Choroid plexus epithelial cell (primary cell): ENCODE data around the gene LRRC36.
A peak's percentile ranks its signal among the peaks of the same experiment; 100 is the strongest.

Experiments
- DNase-seq: peaks from one replicate; pipeline ENCODE4 v3.0.0-alpha.2; 2010; ENCODE audit warnings: low read depth
- H3K4me3 ChIP-seq: 2 replicates; pipeline ENCODE4 v1.5.1; 2011; ENCODE audit warnings: low read depth, mild to moderate bottlenecking, control low read depth, low read length, moderate library complexity
- TF ChIP-seq, protein P1 (sequence below): conservative IDR thresholded peaks from 2 replicates; pipeline ENCODE4 v1.5.1; 2011; ENCODE audit warnings: low read depth, mild to moderate bottlenecking, control low read depth, inconsistent platforms, low read length, moderate library complexity

The LRRC36 gene

DNA sequence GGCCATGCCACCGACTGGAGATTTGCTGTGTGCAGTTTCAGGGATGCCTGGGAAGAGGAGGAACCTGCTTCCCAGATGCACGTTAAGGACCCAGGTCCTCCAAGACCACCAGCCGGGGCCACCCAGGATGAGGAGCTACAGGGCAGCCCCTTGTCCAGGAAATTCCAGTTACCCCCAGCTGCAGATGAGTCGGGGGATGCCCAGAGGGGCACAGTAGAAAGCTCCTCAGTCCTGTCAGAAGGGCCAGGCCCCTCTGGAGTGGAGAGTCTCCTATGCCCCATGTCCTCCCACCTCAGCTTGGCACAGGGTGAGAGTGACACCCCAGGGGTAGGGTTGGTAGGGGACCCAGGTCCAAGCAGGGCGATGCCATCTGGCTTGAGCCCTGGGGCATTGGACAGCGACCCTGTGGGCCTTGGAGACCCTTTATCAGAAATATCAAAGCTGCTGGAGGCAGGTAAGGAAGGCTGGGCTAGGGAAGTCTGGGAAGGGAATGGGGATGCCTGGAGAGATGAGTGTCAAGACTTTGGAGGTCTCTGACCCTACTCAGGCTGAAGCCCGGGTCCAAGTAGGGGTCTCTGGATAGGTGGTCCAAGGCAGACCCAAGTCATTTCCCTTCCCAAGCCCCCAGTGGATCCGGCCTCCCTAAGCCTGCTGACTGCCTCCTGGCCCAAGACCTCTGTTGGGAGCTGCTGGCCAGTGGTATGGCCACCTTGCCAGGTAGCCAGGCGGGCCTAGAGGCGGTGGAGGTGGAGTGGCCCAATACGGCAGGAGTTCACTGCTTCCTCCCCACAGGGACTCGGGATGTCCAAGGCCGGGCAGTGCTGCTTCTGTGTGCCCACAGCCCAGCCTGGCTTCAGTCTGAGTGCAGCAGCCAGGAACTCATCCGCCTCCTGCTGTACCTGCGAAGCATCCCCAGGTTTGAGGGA is 46.3 kb upstream of the LRRC36 start:
- no peak overlapping the region for H3K4me3 ChIP-seq
- TF ChIP-seq, protein P1, sequence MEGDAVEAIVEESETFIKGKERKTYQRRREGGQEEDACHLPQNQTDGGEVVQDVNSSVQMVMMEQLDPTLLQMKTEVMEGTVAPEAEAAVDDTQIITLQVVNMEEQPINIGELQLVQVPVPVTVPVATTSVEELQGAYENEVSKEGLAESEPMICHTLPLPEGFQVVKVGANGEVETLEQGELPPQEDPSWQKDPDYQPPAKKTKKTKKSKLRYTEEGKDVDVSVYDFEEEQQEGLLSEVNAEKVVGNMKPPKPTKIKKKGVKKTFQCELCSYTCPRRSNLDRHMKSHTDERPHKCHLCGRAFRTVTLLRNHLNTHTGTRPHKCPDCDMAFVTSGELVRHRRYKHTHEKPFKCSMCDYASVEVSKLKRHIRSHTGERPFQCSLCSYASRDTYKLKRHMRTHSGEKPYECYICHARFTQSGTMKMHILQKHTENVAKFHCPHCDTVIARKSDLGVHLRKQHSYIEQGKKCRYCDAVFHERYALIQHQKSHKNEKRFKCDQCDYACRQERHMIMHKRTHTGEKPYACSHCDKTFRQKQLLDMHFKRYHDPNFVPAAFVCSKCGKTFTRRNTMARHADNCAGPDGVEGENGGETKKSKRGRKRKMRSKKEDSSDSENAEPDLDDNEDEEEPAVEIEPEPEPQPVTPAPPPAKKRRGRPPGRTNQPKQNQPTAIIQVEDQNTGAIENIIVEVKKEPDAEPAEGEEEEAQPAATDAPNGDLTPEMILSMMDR, result no peak
- no peak for DNase-seq

DNA sequence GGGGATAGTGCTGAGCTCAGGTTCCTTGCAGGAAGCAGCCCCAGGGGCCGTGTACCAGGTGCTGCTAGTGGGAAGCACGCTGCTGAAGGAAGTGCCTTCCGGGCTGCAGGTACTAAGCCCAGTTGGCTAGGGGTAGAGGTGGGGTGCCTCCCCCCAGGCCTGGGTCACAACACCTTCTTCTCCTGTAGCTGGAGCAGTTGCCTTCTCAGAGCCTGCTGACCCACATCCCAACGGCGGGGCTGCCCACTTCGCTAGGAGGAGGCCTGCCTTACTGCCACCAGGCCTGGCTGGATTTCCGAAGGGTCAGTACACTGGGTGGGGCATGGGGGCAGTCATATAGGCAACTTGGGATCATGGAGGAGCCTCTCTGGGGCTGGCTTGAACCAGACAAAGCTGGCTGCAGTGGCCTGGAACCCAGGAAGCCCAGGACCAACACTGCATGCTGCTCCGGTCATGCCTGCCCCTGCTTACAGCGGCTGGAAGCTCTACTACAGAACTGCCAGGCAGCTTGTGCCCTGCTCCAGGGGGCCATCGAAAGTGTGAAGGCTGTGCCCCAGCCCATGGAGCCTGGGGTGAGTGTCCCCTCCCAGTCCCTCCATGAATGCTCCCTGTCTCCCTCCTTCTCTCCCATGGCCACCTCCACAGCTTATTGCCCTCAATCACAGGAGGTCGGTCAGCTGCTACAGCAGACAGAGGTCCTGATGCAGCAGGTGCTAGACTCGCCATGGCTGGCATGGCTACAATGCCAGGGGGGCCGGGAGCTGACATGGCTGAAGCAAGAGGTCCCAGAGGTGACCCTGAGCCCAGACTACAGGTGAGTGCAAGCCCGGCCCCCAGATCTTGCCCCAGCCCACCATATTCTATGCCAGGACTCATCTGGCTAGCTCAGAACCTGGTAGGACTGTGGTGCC is 44.8 kb upstream of the LRRC36 start:
- TF ChIP-seq, protein P1, result no peak
- no peak for DNase-seq
- no peak overlapping the region for H3K4me3 ChIP-seq

DNA sequence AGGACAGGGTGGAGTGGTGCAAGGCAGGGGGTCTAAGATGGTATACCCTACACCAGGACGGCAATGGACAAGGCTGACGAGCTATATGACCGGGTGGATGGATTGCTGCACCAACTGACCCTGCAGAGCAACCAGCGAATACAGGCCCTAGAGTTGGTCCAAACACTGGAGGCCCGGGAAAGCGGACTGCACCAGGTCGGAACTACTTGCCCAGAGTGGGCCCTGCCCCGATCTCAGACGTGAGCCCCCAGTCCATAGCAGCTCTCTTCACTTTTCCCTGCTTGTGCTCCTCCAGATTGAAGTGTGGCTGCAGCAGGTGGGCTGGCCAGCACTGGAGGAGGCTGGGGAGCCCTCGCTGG is 44.2 kb upstream of the LRRC36 start:
- no peak for DNase-seq
- H3K4me3 ChIP-seq, result no peak overlapping the region
- TF ChIP-seq, protein P1, result no peak

DNA sequence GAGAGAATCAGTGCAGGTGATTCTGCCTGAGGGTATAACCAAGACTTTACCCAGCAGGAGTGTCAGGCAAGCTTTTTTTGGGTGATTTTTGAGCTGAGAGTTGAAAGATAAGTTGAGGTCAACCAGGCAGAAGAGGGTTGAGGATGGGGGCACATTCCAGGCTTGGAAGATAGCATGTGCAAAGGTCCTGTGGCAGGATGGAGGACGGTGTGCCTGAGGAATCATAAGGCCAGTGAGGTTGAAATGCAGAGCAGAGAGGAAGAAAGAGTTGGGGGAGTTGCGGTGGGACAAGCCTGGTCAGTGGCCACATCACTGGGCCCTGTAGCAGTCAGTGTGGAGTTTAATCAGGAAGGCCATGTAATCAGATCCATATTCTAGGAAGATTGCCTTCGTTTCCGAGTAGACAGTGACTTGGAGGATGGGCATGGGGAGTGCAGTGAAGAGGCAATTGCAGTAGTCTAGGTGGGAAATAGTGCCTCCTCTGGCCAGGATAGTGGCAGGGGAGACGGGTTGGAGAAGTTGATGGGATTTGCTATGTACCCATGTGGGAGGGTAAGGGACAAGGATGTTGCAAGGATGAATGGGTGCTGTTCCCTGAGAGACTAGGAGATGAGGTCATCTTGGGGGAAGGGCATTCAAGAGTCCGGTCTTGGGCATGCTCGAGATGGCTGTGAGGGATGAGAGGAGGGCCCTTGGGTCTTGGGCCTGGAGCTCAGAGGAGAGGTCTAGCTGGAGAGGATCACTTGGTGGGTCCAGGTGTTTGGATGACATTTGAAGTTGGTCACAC is 43.4 kb upstream of the LRRC36 start:
- TF ChIP-seq, protein P1, result peak; percentile 17
- peak; percentile 33 for DNase-seq
- H3K4me3 ChIP-seq, result no peak overlapping the region

DNA sequence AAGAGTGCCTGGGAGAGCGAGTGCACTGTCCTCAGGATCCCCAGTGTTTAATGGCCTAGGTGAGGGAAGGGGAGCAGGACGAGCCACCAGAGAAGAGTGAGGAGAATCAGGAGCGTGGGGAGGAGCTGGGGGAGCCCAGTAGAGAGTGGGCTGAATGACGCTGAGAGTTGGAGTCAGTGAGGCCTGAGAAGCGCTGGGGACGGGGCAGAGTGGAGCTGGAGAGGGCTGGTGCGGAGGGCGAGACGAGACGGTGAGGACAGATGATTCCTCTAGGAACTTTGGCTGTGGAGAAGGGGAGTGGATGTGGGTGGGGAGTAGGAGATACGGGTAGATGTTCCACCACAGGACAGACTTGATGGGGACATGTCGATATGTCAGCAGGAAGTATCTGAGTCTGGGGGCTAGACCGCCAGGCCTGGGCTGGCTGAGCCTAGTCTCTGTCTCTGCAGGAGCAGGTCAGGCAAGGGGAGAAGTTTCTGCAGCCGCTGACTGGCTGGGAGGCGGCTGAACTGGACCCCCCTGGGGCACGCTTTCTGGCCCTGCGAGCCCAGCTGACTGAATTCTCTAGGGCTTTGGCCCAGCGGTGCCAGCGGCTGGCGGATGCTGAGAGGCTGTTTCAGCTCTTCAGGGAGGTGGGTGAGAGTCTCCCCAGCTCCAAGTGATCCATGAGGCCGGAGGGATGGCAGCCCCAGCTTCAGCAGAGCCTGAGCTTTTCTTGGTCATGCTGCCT is 42.6 kb upstream of the LRRC36 start:
- no peak for DNase-seq
- TF ChIP-seq, protein P1, result no peak

More for the DNA sequence above, 42.6 kb upstream of the LRRC36 start:
- no peak overlapping the region for H3K4me3 ChIP-seq
